Mammary epithelial cell (primary cell): ENCODE data around the gene LDLRAP1.
"Not testable (repeated sequence)": the region's sequence is repeated elsewhere in the genome, so short reads cannot be mapped to it uniquely, and the experiment has no call there.

Source experiments
- CTCF ChIP-seq, 2 donors: IDR thresholded peaks in 1 of 2; conservative IDR thresholded peaks in 1 of 2; 2 replicates each; pipeline ENCODE4 v1.5.1; 2011 to 2012; ENCODE audit warnings: inconsistent platforms in 2 of 2, low read length in 2 of 2, mild to moderate bottlenecking in 2 of 2, control low read depth in 1 of 2, low read depth in 1 of 2; ENCODE audit not compliant: insufficient read depth in 1 of 2; ENCODE audit errors: extremely low read depth in 1 of 2
- EZH2 ChIP-seq: IDR thresholded peaks from 2 replicates; pipeline ENCODE4 v1.6.1; 2012; ENCODE audit warnings: low read length, inconsistent platforms, borderline replicate concordance

- TF ChIP-seq EZH2; CTCF (conservative IDR thresholded peaks at IDR 0.05 in 1 of 2, IDR thresholded peaks at IDR 0.05 in 1 of 2; ENCODE audit: extremely low read depth in 1 of 2, insufficient read depth in 1 of 2, low read depth in 1 of 2, low read length in 2 of 2): not testable (repeated sequence)
Measured at GRCh38 chr1:25600971-25601699, 57.7 kb downstream of the LDLRAP1 start.
